Measurements from ENCODE around the gene HEATR3.
A peak's percentile ranks its signal among the peaks of the same experiment; 100 is the strongest.
"Not testable (repeated sequence)": the region's sequence is repeated elsewhere in the genome, so short reads cannot be mapped to it uniquely, and the experiment has no call there.

The HEATR3 gene

DNA sequence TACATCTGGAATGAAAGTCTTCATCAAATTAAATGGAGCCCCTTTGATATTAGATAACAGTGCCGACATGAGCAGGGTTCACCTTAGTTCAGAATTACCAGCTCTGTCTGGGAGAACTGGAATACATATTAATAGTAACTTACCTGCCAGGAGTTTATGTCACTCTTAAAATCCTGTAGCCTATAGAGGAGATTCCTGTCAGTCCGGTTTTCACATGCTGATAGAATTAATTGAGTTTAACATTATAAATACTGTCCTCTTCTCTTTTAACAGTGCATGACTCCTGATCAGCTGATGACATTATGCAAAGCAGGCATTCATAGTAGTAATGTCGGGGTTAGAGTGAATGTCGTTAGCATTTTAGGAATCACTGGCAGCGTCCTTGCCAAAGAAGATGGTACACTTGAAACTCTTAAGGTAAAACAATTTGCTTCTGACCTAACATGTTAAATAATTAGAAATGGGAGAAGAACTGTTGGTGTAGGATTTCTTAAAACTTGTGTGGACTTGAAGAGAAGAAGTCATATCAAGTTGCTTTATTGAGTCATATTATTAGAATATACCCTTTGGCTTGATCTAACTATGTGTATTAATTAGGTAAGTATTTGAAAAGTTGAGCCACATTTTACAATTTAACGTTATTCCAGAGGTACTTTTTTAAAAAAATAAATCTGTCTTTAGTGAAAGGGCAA lies 34.3 kb downstream of the HEATR3 start:
- DNase-seq (ENCODE audit: low spot score), result no peak

DNA sequence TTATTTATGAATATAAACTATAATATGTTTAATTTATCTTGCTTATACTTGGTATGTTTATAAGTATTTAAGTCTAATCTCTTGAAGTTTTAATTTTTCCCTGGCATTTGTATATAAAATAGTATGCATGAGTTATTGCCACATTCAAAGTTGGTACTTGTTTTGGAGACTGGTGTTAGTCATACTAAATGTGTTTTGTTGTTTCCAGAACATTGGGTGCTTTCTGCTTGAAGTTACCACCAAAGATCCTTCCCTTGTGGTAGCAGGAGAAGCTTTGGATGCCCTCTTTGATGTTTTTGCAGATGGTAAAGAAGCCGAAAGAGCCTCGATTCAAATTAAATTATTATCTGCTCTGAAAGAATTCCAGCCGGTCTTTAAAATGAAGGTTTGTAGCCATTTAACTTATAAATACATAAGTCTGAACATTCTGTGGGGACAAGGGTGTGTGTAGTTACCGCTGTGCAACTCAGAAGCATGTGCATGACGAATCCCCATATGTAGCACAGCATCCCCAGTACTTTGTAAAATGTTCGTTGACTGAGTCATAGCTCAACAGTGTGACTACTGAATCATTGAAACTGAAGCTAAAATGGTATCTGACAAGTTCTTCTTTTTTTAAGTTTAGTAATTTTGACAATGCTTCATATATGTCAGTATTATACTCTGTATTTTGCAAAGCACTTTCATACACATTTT lies 36.4 kb downstream of the HEATR3 start:
- DNase-seq (ENCODE audit: low spot score), result peak; percentile 61

- peak; percentile 82 for DNase-seq (ENCODE audit: low spot score)
Observed at GRCh38 chr16:50103764-50104163, 38.0 kb downstream of the HEATR3 start.

DNA sequence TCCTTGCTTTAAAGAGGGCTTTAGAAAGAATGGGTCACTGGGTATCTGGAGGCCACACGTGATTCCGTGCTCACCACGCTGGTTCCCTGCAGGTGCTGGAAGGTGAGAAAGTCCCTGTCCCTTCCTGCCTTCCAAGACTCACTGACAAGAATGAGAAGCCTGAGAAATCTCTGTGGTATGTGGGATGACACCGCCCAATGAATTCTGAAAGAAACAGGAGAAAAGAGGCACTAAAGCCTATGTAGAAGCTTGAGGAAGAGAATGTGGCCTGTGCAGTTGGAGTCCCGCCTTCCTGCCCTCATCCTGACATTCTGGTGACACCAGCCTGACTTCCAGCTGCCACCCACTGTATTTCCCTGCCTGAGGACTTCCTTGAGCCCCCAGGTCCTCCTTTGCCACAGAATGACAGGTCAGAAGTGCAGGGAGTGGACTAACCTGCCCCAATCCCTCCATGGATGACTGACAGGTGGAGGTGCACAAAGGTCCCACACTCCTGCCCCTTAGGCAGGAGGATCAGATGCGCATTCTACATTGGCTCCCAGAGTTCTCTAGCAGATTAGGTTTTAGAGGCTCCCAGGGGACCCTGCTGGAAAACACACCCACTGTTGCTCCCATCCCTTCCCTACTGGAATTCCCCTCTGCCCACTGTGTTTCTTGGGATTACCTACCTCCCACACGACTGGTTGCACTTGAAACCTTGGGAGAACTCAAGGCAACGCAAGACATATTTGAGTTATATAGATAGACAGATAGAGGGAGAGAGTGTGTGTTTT lies 48.8 kb downstream of the HEATR3 start:
- peak; percentile 73 for DNase-seq (ENCODE audit: low spot score)

DNA sequence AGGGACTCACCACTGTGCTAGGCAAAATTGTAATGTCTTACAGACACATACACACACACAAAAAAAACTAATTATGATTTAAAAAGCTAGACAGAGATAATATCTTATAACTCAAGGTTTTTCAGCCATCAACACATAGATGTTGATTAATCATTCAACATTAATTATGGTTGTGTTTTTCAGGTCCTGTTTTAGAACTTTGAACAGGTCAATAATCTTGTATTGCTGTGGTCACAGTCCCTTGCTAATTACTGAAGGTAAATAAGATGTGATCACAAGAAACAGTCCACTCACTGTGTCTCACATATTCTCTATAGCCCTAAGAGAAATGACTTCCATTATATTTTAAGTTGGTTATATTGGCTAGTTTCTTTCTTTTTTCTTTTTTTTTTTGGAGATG lies 54.9 kb downstream of the HEATR3 start:
- no peak for DNase-seq (ENCODE audit: low spot score)

DNA sequence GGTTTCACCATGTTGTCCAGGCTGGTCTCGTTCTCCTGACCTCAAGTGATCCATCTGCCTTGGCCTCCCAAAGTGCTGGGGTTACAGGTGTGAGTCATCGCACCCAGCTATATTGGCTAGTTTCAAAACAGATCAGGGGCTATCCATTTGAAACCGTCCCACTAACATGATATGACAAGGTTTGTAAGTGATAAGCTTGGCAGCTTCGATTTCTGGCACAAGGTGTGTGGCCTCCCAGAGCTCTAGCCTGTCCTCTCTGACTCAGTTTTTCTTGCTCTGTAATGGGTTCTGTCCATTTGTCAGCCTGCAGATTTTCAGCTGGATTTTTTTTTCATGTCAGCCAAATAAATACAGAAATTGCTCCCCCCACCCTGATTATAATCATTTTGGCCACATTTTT lies 55.5 kb downstream of the HEATR3 start:
- DNase-seq (ENCODE audit: low spot score), result no peak

DNA sequence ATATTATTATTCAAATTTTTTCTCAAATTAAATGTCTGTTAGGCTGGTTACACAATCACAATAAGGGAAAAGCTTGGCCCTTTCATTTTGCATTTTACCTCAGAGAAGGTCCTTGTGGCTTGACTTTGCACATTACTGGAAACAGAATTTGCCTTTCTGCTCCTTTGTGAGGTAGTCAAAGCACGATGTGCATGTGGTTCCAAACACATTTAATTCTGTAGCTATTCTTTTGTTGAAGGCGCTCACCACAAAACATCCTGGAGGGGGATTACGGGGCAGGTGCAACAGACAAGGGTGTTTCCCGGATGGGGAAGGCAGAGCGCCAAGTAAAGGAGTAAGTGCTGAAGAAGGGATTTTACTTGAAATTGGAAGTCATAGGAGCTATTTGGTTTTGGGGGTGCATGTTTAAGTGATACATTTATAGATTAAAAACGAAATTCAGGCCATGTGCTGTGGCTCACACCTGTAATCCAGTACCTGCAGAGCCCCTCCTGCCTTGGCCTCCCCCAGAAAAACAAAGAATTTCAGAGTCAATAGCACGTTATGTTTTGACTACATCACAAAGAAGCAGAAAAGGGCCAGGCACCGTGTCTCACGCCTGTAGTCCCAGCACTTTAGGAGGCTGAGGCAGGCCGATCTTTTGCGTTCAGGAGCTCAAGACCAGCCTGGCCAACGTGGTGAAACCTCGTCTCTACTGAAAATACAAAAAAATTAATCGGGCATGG lies 56.1 kb downstream of the HEATR3 start:
- DNase-seq (ENCODE audit: low spot score), result no peak

- DNase-seq (ENCODE audit: low spot score), result no peak
Observed at GRCh38 chr16:50123417-50123816, 57.6 kb downstream of the HEATR3 start.

DNA sequence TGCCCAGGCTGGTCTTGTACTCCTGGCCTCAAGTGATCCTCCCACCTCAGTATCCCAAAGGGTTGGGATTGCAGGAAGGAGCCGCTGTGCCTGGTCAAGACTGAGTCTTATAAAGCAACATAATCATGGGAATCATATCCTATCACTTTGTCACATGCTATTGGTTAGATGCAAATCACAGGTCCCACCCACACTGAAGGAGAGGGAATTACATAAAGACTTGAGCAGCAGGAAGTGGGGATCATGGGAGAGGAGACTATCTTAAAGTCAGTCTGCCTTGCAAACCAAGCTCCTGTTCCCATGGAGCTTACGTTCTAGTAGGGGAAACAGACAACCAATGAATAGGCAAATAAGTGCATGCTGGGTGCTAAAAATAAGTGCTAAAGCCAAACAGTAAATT lies 59.0 kb downstream of the HEATR3 start:
- DNase-seq (ENCODE audit: low spot score), result no peak

DNA sequence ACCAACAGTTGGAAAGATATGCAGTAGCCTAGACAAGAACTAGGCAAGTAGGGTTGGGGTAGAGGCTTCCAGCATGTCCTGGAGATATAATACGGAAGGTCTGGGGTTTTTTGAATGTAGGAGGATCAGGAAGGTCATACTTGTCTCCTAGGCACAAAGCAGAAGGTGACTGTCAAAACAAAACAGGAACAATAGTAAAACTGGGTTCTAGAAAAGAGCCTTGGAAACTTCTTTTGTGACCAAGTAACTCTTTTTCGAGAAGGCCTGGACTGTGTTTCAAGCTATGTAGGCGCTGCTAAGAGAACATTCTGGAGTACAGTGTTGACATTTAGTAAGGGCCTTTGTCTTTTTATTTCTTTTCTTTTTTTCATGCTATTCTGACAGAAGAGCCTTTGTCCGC lies 60.4 kb downstream of the HEATR3 start:
- no peak for DNase-seq (ENCODE audit: low spot score)

- DNase-seq (ENCODE audit: low spot score), result not testable (repeated sequence)
Observed at GRCh38 chr16:50132571-50132970, 66.8 kb downstream of the HEATR3 start.

DNA sequence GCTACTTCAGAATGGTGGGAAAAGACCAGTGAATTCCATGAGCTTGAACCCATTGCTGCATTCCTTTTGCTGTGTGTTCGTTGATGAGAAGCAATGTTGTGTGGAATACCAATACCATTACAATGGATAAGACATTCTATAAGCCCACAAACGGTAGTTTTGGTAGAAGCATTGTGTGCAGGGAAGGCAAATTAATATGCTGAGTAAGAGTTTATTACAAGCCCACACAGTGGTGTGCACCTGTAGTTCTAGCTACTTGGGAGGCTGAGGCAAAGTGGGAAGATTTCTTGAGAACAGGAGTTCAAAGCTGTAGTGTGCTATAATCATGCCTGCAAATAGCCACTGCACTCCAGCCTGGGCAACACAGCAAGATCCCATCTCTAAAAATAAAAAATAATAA lies 67.4 kb downstream of the HEATR3 start:
- no peak for DNase-seq (ENCODE audit: low spot score)

GRCh38 chr16:50136399-50136798 lies 70.6 kb downstream of the HEATR3 start:
- DNase-seq (ENCODE audit: low spot score), result no peak

DNA sequence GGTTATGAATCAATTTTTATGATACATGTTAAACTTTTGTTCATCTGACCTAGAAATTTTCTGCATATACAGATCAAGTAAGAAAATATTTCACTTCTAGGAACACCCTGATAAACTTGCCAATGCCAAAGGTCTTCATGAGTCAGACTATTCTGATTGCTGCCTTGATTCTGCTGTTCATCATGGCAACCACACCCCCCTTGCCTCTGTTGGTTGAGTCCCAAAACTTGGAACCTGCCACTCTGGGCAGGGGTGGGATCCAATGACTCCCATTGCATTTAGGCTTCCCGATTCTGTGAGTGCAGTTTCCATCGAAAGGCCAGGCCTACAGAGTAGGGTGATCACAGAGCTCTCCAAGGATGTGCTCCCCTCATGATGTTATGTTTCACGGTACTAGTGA lies 71.5 kb downstream of the HEATR3 start:
- no peak for DNase-seq (ENCODE audit: low spot score)

DNA sequence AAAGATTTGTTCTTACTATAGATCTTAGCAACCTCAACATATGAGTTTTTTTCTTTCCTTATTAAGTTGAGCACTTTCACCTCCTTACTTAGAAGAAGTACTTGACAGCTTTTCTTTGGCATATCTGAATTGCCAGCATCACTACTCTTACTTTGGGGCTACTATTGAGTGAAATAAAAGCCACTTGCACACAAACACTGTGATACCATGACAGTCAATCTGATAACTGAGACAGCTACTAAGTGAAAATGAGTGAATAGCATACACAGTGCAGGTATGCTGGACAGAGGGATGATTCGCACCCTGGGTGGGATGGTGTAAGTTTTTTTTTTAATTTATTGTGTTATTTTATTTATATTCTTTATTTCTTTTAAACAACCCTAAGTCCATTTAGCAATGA lies 73.8 kb downstream of the HEATR3 start:
- DNase-seq (ENCODE audit: low spot score), result no peak

DNA sequence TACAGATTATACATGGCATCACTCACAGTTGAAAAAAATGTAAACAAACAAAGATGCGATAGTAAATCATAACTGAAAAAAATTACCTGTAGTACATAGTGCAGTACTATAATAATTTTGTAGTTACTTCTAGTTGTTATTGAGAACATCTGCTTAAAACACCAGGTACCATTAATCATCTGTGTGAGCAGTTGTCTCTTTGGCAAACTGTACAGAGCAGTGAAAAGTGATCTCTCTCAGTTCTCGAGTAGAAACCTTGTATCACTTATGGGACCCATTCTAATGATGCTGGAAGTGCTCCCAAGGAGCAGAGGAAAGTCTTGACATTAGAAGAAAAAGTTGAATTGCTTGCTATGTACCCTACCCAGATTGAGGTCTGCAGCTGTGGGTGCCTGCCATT lies 78.4 kb downstream of the HEATR3 start:
- DNase-seq (ENCODE audit: low spot score), result no peak

DNA sequence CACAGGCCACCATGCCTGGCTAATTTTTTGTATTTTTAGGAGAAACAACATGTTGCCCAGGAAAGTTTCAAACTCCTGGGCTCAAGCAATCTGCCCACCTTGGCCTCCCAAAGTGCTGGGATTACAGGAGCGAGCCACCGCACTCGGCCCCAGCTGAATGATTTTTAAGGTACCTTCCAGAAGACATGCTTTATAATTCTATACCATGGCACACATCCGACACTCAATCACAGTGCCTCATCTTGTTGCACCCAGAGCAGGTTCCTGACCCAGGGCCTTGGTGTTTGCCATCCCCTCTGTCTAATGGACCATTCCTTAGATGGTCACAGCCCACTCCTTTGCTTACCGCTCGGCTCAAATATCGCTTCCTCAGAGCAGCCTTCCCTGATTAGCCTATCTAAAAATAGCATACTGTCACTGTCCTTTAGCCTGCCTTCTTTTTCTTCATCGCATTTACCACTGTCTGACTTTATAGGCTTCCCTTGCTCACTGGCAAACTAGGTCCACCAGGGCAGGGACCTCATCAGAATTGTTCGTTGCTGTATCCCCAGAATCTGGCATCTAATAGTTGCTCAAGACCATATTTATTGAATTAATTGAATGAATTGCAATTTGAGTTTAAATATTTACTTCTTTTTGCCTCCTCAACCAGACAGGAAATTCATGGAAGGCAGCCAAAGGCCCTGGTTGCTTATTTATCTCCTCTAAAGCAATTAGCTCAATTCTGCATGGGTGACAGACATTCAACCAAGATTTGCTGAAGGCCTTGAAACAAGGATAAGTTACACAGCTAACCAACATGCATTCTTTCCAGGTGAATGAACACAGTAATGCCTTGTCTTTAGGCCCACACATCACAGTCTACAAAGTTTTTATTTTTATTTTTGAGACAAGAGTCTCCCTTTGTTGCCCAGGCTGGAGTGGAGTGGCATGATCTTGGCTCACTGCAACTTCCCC lies 81.0 kb downstream of the HEATR3 start:
- DNase-seq (ENCODE audit: low spot score), result peak; percentile 88

- no peak for DNase-seq (ENCODE audit: low spot score)
Observed at GRCh38 chr16:50151322-50151721, 85.6 kb downstream of the HEATR3 start.

DNA sequence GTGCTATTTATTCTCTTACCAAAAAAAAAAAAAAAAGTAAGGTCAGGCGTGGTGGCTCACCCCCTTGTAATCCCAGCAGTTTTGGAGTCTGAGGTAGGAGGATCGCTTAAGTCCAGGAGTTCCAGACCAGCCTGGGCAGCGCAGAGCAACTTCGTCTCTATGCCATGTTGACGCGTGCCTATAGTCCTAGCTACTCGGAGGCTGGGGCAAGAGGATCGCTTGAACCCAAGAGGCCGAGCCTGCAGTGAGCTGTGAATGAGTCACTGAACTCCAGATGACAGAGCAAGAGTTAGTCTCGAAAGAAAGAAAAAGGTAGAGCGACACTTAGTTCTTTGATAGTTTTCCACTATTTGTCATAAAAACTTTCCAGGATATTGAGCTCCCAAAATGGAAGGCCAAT lies 86.0 kb downstream of the HEATR3 start:
- DNase-seq (ENCODE audit: low spot score), result no peak

GRCh38 chr16:50152351-50152806 lies 86.6 kb downstream of the HEATR3 start:
- DNase-seq (ENCODE audit: low spot score), result peak; percentile 43
